HG02970 (cell line): ENCODE results near the gene FAM168A.

Experiments
- ATAC-seq: cut with Tn5 transposase; IDR thresholded peaks from one replicate; pipeline ENCODE4 v1.9.1; 2021; ENCODE audit warnings: mild to moderate bottlenecking, moderate library complexity, moderate number of reproducible peaks; ENCODE audit not compliant: unreplicated experiment, low FRiP score

The FAM168A gene

GRCh38 chr11:73393479-73394415, 204.2 kb downstream of the FAM168A start:
- no peak for ATAC-seq

GRCh38 chr11:73393011-73393380, 204.9 kb downstream of the FAM168A start:
- ATAC-seq: no peak

- ATAC-seq: no peak
These were observed 205.6 kb downstream of the FAM168A start for GRCh38 chr11:73392108-73393010.

- ATAC-seq: no peak
These were observed 206.2 kb downstream of the FAM168A start for GRCh38 chr11:73391665-73392064.

- ATAC-seq: no peak
These were observed 207.0 kb downstream of the FAM168A start for GRCh38 chr11:73390601-73391565.

GRCh38 chr11:73389916-73390315, 208.0 kb downstream of the FAM168A start:
- ATAC-seq: no peak

- no peak for ATAC-seq
These were observed 208.8 kb downstream of the FAM168A start for GRCh38 chr11:73389134-73389525.

GRCh38 chr11:73388265-73389133, 209.4 kb downstream of the FAM168A start:
- ATAC-seq: no peak

- no peak for ATAC-seq
These were observed 210.2 kb downstream of the FAM168A start for GRCh38 chr11:73387594-73388264.

- ATAC-seq: no peak
These were observed 211.4 kb downstream of the FAM168A start for GRCh38 chr11:73386546-73386945.

GRCh38 chr11:73386016-73386415, 211.9 kb downstream of the FAM168A start:
- no peak for ATAC-seq

- no peak for ATAC-seq
These were observed 212.8 kb downstream of the FAM168A start for GRCh38 chr11:73384872-73385689.

GRCh38 chr11:73384531-73384871, 213.4 kb downstream of the FAM168A start:
- ATAC-seq: no peak

GRCh38 chr11:73384125-73384441, 213.8 kb downstream of the FAM168A start:
- no peak for ATAC-seq

- no peak for ATAC-seq
These were observed 214.4 kb downstream of the FAM168A start for GRCh38 chr11:73383249-73384124.

- no peak for ATAC-seq
These were observed 215.2 kb downstream of the FAM168A start for GRCh38 chr11:73382747-73383146.

- ATAC-seq: no peak
These were observed 215.7 kb downstream of the FAM168A start for GRCh38 chr11:73382183-73382582.
